A549 (cell line): ENCODE results near the gene P2RX3. TPM values are rescaled to one million over a fixed set of nuclear protein-coding genes. Genes with fewer than 3 reads are reported as not detected.

Experiments used
- ATAC-seq, 2 experiments: fragments of 200-7000 bp in 1 of 2; fragments of >200 bp in 1 of 2; cut with Nextera tagmentation in 1 of 2; cut with Tn5 transposase in 1 of 2; 3 replicates each; pipeline versions ENCODE4 v1.8.0 to v1.9.1; 2018 to 2020; ENCODE audit warnings: mild to moderate bottlenecking in 1 of 2, moderate library complexity in 1 of 2
- CTCF ChIA-PET: fragments of 300-600 bp; sonication (Branson Sonifier 250); formaldehyde crosslinking; extraction: SDS; loops from one replicate; lab custom pipeline; 2021; ENCODE audit warnings: antibody characterized with exemption, inconsistent platforms; lab: Yijun Ruan, JAX
- POLR2A ChIA-PET: fragments of 350-600 bp; formaldehyde crosslinking; extraction: SDS; loops from one replicate; lab custom pipeline; 2021; ENCODE audit warnings: antibody characterized with exemption, inconsistent platforms; lab: Yijun Ruan, JAX
- DNase-seq, 2 experiments: peaks; one replicate each; pipeline versions ENCODE4 v3.0.0 to v3.0.0-alpha.2; 2011 to 2016; ENCODE audit warnings: low read depth in 1 of 2, low spot score in 1 of 2
- FAIRE-seq: peaks from 2 replicates; lab custom pipeline; 2011; peaks lifted over from hg19 to GRCh38; lab: Jason Lieb, UNC
- H3K27ac ChIP-seq, 2 experiments: fragments of >200 bp; sonication (Bioruptor Twin); formaldehyde crosslinking; 3 replicates each; pipeline ENCODE4 v1.5.1; 2016 to 2017
- H3K4me1 ChIP-seq: fragments of >200 bp; sonication (Bioruptor Twin); formaldehyde crosslinking; 3 replicates; pipeline ENCODE4 v1.6.1; 2016
- H3K4me2 ChIP-seq: fragments of >200 bp; sonication (Bioruptor Twin); formaldehyde crosslinking; 3 replicates; pipeline ENCODE4 v1.6.1; 2016
- H3K4me3 ChIP-seq: fragments of >200 bp; sonication (Bioruptor Twin); formaldehyde crosslinking; 3 replicates; pipeline ENCODE4 v1.5.1; 2016
- H3K9me3 ChIP-seq: fragments of >200 bp; sonication (Bioruptor Twin); formaldehyde crosslinking; 3 replicates; pipeline ENCODE4 v1.6.1; 2016
- BHLHE40 ChIP-seq: IDR thresholded peaks from 2 replicates; pipeline ENCODE4 v1.6.1; 2012; ENCODE audit warnings: low read depth, low read length, inconsistent platforms
- CBX2 ChIP-seq: fragments of 200-600 bp; sonication (generic); IDR thresholded peaks from 2 replicates; pipeline ENCODE4 v1.6.1; 2016; ENCODE audit warnings: low read depth, mild to moderate bottlenecking, borderline replicate concordance
- CBX8 ChIP-seq: fragments of 200-600 bp; sonication (generic); IDR thresholded peaks from 2 replicates; pipeline ENCODE4 v1.6.1; 2016
- FOSL2 ChIP-seq, 2 experiments: fragments of 450-650 bp in 1 of 2; fragments of >200 bp in 1 of 2; sonication (Bioruptor Twin) in 1 of 2; formaldehyde crosslinking; IDR thresholded peaks; 2 replicates each; pipeline versions ENCODE4 v1.5.0 to v1.6.1; 2016 to 2020; ENCODE audit warnings: mild to moderate bottlenecking in 1 of 2, moderate library complexity in 1 of 2
- HES2 ChIP-seq: fragments of >200 bp; sonication (Bioruptor Twin); formaldehyde crosslinking; IDR thresholded peaks from 2 replicates; pipeline ENCODE4 v1.6.1; 2016
- HMGXB4 ChIP-seq: fragments of 250-450 bp; sonication (Bioruptor Pico); IDR thresholded peaks from 2 replicates; pipeline ENCODE4 v1.5.0; 2021; ENCODE audit warnings: mild to moderate bottlenecking, moderate library complexity, borderline replicate concordance
- HOXB13 ChIP-seq: fragments of 250-450 bp; sonication (Bioruptor Pico); IDR thresholded peaks from 2 replicates; pipeline ENCODE4 v1.5.0; 2020; ENCODE audit warnings: low read depth, mild to moderate bottlenecking, moderate library complexity
- JUNB ChIP-seq: fragments of >200 bp; sonication (Bioruptor Twin); formaldehyde crosslinking; IDR thresholded peaks from 2 replicates; pipeline ENCODE4 v1.6.1; 2016
- KDM5A ChIP-seq: fragments of 200-600 bp; sonication (generic); IDR thresholded peaks from 2 replicates; pipeline ENCODE4 v1.6.1; 2016; ENCODE audit warnings: antibody characterized with exemption, mild to moderate bottlenecking
- MAFK ChIP-seq: fragments of 450-650 bp; IDR thresholded peaks from 2 replicates; pipeline ENCODE4 v1.6.1; 2014; ENCODE audit not compliant: partially characterized antibody
- NPAS2 ChIP-seq: fragments of 250-450 bp; sonication (Bioruptor Pico); IDR thresholded peaks from 2 replicates; pipeline ENCODE4 v1.8.0; 2022; ENCODE audit warnings: mild to moderate bottlenecking, moderate library complexity, borderline replicate concordance
- NR3C1 ChIP-seq: fragments of >200 bp; sonication (Bioruptor Twin); formaldehyde crosslinking; IDR thresholded peaks from 3 replicates; pipeline ENCODE4 v1.6.1; 2017
- PBX3 ChIP-seq: IDR thresholded peaks from 2 replicates; pipeline ENCODE4 v1.6.1; 2012
- POLR2AphosphoS2 ChIP-seq: conservative IDR thresholded peaks from 2 replicates; pipeline ENCODE4 v1.6.1; 2012; ENCODE audit warnings: low read length, improper control_type of control experiment, inconsistent platforms
- RARB ChIP-seq: fragments of 250-450 bp; sonication (Bioruptor Pico); IDR thresholded peaks from 2 replicates; pipeline ENCODE4 v1.8.0; 2021; ENCODE audit warnings: mild to moderate bottlenecking, moderate library complexity
- RNF2 ChIP-seq: fragments of 200-600 bp; sonication (generic); IDR thresholded peaks from 2 replicates; pipeline ENCODE4 v1.6.1; 2016; ENCODE audit warnings: low read depth, mild to moderate bottlenecking, antibody characterized with exemption, moderate library complexity, borderline replicate concordance
- SMC3 ChIP-seq: fragments of >200 bp; sonication (Bioruptor Twin); formaldehyde crosslinking; IDR thresholded peaks from 3 replicates; pipeline ENCODE4 v1.6.1; 2018; ENCODE audit warnings: inconsistent platforms
- SREBF2 ChIP-seq: fragments of 450-650 bp; IDR thresholded peaks from 2 replicates; pipeline ENCODE4 v1.6.1; 2014; ENCODE audit warnings: mild to moderate bottlenecking, moderate library complexity
- TFCP2L1 ChIP-seq: fragments of 250-450 bp; sonication (Bioruptor Pico); IDR thresholded peaks from 2 replicates; pipeline ENCODE4 v1.5.0; 2021; ENCODE audit warnings: mild to moderate bottlenecking
- ZFP36 ChIP-seq: fragments of 450-650 bp; IDR thresholded peaks from 2 replicates; pipeline ENCODE4 v1.6.1; 2014; ENCODE audit warnings: borderline replicate concordance; ENCODE audit not compliant: partially characterized antibody
- ZSCAN20 ChIP-seq: fragments of 250-450 bp; sonication (Bioruptor Pico); IDR thresholded peaks from 2 replicates; pipeline ENCODE4 v1.8.0; 2022; ENCODE audit warnings: mild to moderate bottlenecking, moderate library complexity
- WGBS: methylation state at CpG from one replicate; pipeline ENCODE4 v1.1.6; 2017; ENCODE audit errors: missing lambda C conversion rate; 5-methylcytosine and 5-hydroxymethylcytosine counted together
- polyA plus RNA-seq, 4 experiments: library from polyadenylated mRNA; depleted of rRNA in 3 of 4; stranded (reverse); fragments of >200 nt; fragmentation: RNase III in 1 of 4; extraction: RNeasy Plus Mini Kit Qiagen cat#74134 plus additional on column Dnase treatment in 1 of 4; gene quantifications; 2 replicates in 3 of 4; 3 replicates in 1 of 4; pipeline ENCODE4 v1.2.3, GENCODE V29; 2011 to 2017
- TF ChIP-seq, protein P1 (sequence below): fragments of >200 bp; sonication (Bioruptor Twin); formaldehyde crosslinking; IDR thresholded peaks from 3 replicates; pipeline ENCODE4 v1.5.1; 2016

P2RX3 gene
- polyA plus RNA-seq, 2 of the 4 experiments (the other 2 are of a cell fraction) = 0.05 to 0.37 TPM

- DNase-seq (no peak), ATAC-seq (no peak), FAIRE-seq (no peak)
- no peaks in the 10 kb centered on the region for H3K9me3 ChIP-seq
- no peak overlapping the region for H3K27ac ChIP-seq
- CTCF ChIA-PET = no interaction called here
- no peak overlapping the region for H3K4me3 ChIP-seq
- no peak overlapping the region for H3K4me2 ChIP-seq
- 72% methylated on average over 11 of the region's 11 CpGs for WGBS
- no peaks in the 10 kb centered on the region for H3K4me1 ChIP-seq
- POLR2A ChIA-PET = no interaction called here
- TF ChIP-seq ZSCAN20 (no peak), SMC3 (no peak), TFCP2L1 (CRISPR knock-in tag) (no peak), CBX8 (no peak), HOXB13 (CRISPR knock-in tag) (no peak)
Measured at GRCh38 chr11:57414612-57415212, 76.6 kb downstream of the P2RX3 start.

GRCh38 chr11:57416436-57416835 is 78.3 kb downstream of the P2RX3 start:
- CTCF ChIA-PET = interaction anchor here (0.6 to 1.9 kb wide), 3 partner anchors 9 to 1232 kb away, joined by 3 to 6 read pairs (median 6); no protein-coding TSS in a partner anchor
- WGBS = 65% methylated on average over 3 of the region's 3 CpGs

DNA sequence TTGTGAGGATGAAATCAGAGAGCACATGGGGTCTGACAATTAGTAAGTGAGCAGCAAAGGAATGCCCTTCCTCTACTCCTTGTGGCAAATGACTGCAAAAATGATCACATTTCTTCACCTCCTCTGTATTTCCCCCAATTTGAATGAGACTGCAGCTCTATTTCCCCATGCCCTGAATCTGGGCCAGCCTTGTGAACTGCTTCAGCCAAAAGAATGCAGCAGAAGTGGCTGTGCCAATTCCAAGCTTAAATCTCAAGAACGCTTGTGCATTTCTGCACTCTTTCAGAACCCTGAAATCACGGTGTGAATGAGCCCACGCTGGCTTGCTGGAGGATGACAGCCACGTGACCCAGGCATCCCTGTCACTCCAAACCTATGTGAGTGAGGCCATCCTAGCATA is 78.9 kb downstream of the P2RX3 start:
- no peak overlapping the region for H3K27ac ChIP-seq
- no peak for FAIRE-seq
- no peak for TF ChIP-seq HES2
- no peak for TF ChIP-seq JUNB
- no peak for TF ChIP-seq RNF2
- TF ChIP-seq RARB = no peak
- no peak for TF ChIP-seq HMGXB4
- no peak for TF ChIP-seq SREBF2
- TF ChIP-seq MAFK = no peak
- no peak for TF ChIP-seq POLR2AphosphoS2
- TF ChIP-seq, protein P1, sequence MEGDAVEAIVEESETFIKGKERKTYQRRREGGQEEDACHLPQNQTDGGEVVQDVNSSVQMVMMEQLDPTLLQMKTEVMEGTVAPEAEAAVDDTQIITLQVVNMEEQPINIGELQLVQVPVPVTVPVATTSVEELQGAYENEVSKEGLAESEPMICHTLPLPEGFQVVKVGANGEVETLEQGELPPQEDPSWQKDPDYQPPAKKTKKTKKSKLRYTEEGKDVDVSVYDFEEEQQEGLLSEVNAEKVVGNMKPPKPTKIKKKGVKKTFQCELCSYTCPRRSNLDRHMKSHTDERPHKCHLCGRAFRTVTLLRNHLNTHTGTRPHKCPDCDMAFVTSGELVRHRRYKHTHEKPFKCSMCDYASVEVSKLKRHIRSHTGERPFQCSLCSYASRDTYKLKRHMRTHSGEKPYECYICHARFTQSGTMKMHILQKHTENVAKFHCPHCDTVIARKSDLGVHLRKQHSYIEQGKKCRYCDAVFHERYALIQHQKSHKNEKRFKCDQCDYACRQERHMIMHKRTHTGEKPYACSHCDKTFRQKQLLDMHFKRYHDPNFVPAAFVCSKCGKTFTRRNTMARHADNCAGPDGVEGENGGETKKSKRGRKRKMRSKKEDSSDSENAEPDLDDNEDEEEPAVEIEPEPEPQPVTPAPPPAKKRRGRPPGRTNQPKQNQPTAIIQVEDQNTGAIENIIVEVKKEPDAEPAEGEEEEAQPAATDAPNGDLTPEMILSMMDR = no peak
- no peak for TF ChIP-seq CBX2
- TF ChIP-seq ZFP36 = no peak
- H3K4me2 ChIP-seq = no peak overlapping the region
- no peaks in the 10 kb centered on the region for H3K4me1 ChIP-seq
- CTCF ChIA-PET = interaction anchor here (1.2 to 2.2 kb wide), 4 partner anchors 10 to 65 kb away, joined by 3 to 13 read pairs (median 6); no protein-coding TSS in a partner anchor
- WGBS = 70% methylated on average over 4 of the region's 4 CpGs
- ATAC-seq = no peak
- no peak for DNase-seq
- H3K4me3 ChIP-seq = no peak overlapping the region
- no peaks in the 10 kb centered on the region for H3K9me3 ChIP-seq
- POLR2A ChIA-PET = no interaction called here

More at GRCh38 chr11:57416436-57416835, 78.3 kb downstream of the P2RX3 start:
- TF ChIP-seq CBX2 (no peak), MAFK (no peak), NR3C1 (no peak), KDM5A (no peak), RARB (no peak), FOSL2 (IDR thresholded peaks at IDR 0.05) (no peak), FOSL2 (CRISPR knock-in tag; IDR thresholded peaks at IDR 0.05) (no peak), NPAS2 (CRISPR knock-in tag) (no peak), PBX3 (no peak), BHLHE40 (no peak)
- no peak overlapping the region for H3K4me2 ChIP-seq
- FAIRE-seq = no peak
- no peaks in the 10 kb centered on the region for H3K9me3 ChIP-seq
- no peak overlapping the region for H3K4me3 ChIP-seq
- POLR2A ChIA-PET = no interaction called here
- H3K4me1 ChIP-seq = no peaks in the 10 kb centered on the region
- DNase-seq = no peak
- no peak overlapping the region for H3K27ac ChIP-seq
- ATAC-seq = no peak
